Measurements from ENCODE around the gene ZNF746.
A peak's percentile ranks its signal among the peaks of the same experiment; 100 is the strongest.
"Not testable (repeated sequence)": the region's sequence is repeated elsewhere in the genome, so short reads cannot be mapped to it uniquely, and the experiment has no call there.

ZNF746 gene

DNA sequence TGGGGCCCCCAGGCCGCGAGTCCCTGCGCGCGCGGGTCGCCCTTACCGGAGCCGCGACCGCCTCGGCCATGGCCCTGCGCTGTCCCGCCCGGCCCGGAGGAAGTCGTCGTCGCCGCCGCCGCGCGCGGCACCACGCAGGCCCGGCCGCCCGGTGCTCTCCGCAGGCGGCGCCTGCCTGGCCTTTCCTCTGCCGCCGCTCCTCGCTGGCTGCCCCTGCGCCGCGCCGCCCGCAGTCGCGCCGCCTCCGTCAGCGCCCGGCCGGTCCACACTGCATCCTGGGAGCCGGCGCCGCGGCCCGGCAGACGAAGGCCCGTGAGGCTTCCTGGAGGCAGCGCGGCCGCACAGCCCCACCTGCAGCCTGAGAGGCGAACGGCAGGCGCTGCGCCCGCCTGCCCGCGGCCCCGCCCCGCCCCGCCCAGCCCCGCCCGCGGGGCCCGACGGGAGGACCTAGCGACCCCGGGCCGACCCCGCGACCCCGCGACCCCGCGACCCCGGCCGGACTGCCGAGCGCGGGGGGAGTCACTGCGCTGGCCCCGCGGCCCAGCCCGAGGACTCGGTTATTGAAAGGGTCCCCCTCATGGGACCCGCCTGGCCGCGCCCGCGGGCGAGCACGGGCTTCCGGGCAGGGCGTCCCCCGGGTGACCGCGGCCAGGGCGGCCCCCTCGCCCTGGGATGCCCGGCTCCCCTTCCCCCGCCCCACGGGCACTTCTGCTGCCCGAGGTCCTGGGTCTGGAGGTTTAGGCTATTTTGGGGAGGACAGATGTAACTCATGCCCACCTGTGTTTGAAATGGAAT, at the start of gene ZNF746:
Gene ZNF746 (minus strand): TSS at position 343 of the 795 bp plus-strand sequence. CDS start 273 bp downstream, at position 70.
- DNase-seq, result peak; percentile 67

DNA sequence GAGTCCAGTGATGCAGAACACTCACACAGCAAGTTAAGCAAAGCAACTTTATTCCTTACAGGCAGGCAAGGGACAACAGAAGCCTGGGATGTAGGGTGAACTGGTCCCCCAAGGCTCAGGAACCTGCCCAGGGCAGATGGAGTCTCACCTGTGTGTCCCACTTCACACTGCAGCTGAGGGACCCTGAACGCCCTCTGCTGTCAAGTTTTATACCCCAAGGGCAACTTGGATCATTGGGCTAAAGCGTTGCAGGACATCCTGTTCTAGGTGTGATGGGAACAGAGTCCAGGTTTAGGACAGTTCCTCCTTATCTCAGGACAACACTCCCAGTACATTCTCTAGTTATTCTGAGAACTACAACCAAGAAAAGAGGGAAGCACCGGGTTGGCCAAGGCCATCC, 49.5 kb upstream of the ZNF746 start:
- DNase-seq, result no peak

DNA sequence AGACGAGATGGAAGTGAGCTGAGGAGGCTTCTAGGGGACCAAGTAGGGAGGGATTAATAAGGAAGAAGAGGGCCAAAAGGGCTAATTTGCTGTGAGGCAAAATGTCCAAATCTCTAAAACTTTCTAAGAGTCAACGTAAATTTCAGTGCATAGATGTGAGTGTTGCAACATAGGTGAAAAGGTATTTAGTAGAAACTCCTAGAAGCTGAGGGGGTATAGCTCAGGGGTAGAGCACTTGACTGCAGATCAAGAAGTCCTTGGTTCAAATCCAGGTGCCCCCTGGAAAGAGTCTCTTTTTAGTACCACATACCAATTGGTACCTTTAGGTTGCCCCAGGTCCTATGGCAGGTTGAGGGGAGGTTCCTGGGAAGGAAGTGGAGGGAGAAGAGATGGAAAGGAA, 48.7 kb upstream of the ZNF746 start:
- no peak for DNase-seq

DNA sequence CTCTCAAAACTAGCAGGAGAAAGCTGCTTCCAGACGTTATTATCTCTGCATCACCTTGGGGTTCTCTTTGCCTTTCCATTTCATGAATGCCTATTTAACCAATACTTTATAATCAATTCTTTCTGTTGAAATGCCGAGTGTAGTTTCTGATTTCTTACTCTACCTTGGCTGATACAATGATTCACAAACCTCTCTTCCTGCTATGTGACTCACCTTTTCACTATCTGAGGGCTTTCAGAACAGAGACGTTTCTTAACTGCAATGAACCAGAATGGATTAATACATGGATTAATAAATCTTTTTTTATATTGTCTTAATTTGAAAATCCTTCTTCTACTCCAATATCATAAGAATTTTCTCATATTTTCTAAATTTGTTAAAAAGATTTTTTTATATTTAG, 46.4 kb upstream of the ZNF746 start:
- no peak for DNase-seq

DNA sequence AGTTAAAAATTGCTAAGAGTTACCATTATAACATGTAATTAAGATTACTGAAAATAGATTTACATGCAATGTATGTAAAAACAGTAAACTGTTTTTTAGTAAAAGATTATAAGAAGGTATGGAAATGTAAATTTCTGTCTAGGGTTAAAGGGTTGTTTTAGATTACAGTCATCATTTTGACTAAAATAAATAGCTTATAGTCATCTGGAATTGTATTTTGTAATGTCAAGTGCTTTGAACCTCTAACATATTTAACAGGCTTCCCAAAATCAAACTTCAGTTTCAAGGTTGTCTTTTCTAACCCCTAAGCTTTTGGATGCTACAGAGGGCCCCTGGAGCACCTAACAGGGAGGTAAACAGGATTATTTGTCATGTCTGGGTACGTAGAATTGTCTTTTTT, 35.0 kb upstream of the ZNF746 start:
- no peak for DNase-seq

DNA sequence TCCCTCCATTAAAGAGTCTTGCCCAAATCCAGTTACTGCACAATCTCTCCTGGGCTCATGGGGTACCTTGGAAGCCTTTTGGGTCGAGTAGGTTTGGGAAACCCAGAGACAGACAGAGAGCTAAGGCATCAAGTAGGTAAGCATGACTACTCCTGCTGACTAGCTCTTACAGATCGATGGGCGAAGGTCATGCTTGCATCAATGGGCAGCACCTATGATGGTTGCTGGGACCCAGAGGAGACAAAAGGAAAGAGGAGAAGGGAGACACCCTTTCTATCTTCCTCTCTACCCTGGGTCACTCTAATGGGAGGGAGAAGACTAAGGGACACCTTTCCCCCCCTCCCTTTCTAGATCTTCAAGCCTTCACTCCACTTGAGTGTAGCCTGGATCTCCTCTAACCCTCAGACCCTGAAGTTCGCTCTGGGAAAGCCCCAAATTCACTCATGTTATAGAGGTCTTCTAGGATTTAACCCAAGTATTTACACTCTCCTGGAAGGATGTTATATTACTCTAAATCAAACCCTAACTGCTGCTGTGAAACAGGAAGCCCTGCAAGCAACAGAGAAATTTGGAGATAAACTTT, 31.6 kb upstream of the ZNF746 start:
- DNase-seq, result no peak

DNA sequence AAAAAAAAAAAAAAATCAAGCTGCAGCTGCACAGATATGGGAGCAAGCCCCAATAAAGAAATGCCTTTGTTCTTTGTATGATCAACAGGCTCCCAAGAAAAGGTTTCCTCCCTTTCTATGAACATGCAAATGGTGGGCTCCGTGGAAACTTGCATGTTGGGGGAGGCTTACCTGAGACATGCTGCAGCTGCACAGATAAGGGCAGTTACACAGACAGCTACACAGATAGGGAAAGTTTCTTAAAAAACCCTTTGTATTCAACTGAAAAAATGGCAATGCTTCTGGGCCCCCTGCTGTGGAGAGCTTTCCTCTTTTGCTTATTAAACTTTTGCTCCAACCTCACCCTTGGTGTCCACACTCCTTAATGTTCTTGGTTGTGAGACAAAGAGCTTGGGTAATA, 29.8 kb upstream of the ZNF746 start:
- DNase-seq, result no peak

DNA sequence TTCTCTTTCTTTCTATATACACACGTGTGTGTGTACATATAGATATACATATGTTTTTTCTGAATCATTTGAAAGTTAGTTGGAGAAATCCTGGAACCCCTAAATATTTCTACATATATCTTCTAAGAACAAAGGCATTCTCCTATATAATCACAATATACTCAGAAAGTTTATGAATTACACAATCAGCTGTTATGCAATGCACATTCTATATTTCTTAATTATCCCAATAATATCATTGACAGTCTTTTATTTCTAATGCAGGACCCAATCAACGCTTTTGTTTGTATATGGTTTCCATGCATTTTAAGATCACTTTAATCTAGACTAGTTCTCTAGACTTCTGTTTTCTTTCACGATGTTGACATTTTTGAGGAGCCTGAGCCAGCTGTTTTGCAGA, 27.7 kb upstream of the ZNF746 start:
- DNase-seq, result no peak

DNA sequence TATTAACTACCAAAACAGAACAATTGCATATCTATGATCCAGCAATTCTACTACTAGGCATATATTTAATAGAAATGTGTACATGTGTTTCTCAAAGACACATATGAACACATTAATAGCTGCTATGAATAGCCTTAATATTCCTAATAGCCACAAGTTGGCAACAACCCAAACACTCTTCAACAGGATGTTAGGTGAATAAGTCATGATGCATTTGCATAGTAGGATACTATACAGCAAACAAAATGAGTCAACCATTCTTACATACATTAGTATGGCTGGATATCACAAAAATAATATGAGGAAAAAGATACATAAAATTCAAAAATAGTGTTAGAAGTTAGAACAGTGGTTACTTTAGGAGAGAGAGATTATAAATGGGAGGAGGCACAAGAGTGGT, 26.8 kb upstream of the ZNF746 start:
- no peak for DNase-seq

DNA sequence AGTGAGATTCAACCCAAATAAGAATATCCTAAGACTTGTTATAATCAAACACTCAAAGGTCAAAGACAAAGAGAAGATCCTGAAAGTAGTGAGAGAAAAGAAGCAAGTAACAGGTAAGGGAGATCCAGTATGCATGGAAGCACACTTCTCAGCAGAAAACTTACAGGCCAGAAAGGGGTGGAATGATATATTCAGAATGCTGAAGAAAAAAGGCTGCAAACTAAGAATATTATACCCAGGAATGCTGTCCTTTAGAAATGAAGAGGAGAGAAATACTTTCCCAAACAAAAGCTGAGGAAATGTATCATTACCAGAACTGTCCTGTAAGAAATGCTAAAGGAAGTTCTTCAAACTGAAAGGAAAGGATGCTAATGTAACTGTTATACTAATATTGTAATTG, 12.6 kb upstream of the ZNF746 start:
- no peak for DNase-seq

DNA sequence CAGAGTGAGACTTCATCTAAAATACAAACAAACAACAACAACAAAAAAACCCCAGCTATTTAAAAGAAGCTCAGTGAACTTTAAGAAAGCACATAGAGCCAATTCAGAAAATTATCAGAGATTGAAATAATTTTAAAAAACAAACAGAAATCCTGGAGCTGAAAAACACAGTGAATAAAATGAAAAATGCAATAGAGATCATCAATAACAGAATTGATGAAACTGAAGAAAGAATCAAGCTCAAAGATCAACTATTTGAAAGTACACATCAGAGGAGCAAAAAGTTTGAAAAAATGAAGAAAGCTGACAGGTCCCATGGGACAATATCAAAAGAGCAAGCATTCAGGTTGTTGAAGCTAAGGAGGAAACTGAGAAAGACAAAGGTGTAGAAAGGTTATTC, 12.2 kb upstream of the ZNF746 start:
- DNase-seq, result no peak

DNA sequence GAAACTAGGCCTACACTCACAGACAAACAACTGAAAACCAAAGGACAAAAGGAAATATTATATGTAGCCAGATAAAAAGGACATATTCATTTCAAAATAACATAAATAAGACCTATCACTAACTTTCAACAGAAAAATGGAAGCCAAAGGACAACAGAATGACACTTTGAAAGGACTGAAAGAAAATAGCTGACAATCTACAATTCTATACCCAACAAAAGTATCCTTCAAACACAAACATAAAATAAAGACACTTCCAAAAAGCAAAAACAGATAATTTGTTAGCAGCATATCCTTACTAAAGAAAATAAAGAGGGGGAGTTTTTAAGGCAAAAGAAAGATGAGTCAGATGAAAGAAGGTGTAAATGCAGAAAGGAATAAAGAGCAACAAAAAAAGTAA, 7.9 kb upstream of the ZNF746 start:
- no peak for DNase-seq

DNA sequence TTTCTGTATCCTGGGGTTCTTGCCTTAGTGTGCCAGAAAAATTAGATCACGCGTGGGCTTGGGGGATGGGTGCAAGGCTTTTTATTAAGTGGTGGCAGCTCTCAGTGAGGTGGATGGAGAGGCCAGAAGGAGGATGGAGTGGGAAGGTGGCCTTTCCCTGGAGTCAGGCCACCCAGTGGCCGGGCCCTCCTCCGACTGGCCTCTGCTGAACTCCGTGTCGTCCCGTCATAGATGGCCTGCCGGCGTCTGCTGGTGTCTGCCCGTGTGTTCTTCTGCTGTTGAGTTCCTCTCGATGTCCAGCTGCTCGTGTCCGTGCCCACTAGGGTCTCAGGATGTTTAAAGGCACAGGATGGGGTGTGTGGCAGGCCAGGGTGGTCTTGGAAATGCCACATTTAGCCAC, 4.0 kb upstream of the ZNF746 start:
- DNase-seq, result no peak

DNA sequence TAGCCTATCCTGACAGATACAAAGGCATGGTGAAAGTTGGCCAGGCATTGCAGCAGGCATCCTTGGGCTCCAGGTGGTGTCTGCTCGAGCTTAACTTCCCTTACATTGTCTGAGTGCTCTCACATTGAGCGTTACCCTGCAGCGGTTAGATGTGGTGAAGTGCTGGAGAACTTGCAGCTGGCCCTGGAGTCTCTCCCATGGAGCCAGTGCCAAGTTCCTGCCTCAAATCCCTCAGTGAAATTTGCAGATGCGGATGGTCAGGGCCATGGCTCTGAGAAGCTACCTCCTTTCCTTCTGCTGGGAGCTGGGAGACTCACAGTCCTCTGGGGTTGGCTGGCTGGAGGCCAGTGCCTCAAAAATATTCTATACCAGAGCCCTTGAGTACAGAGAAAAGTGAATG, 3.3 kb upstream of the ZNF746 start:
- DNase-seq, result no peak

DNA sequence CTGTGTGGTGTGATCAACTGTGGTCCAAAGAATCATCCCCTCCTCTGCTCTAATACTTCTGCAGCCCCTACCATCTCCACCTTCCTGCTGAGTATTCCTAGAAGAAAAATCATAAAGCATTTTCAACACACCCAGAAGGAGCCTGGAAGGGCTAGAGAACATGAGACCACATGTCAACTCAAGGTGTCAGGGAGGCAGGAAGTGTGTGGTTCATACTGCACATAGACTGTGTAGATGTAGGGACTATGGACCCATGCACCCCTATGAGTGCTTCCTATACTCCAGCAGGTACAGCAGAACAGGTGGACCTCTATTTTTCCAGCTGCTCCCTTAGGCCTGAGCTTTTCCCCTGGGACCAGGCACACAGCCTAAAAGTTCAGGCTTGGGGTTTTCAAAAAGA, 2.6 kb upstream of the ZNF746 start:
- no peak for DNase-seq

DNA sequence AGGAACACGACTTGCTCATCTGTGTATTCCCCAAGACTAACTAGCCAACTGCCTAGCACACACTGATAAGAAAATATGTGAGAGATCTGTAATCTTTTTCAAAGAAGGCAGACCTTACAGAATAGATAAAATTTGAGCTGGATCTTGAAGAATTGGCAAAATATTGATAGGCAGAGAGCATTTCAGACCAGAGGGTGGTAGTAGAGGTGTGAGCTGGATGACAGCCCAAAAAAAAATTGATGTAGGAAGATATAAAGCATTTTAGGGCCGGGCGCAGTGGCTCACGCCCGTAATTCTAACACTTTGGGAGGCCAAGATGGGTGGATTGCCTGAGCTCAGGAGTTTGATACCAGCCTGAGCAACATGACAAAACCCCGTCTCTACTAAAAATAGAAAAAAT, 1.2 kb upstream of the ZNF746 start:
- no peak for DNase-seq

DNA sequence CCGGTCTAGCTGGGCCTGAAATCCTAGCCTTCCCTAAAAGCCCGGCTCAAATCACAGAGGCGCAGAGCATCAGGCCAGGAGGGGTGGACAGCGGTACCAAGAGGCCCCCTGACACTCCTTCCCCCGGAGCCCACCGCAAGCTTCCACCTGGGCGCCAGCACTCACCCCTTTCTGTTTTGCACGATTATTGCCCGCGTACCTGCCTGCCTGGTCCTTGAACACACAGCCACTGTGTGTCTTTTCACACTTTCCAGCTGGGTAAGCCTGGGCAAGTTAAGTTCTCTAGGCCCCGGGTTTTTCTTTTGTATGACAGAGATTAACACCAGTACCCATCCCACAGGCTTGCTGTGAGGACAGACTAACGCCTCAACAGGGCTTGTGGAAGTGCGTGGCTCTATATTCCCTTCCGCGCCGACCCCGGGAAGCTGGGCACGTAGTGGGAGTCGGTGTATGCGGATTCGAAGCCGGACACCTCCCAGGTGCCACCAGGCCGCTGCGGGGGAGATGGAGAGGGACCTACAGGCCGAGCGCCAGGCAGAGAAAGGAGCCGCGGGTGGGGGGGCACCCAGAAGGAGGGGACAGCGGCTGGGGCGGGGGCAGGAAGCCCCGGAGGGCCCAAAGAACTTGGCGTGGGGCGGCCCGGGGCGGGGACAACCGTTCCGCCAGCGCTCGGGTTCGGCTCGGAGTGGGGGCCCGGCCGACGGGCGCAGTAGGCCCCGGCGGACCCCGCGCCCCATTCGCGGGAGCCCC, 792 bp downstream of the ZNF746 start:
- DNase-seq, result peak; percentile 24

DNA sequence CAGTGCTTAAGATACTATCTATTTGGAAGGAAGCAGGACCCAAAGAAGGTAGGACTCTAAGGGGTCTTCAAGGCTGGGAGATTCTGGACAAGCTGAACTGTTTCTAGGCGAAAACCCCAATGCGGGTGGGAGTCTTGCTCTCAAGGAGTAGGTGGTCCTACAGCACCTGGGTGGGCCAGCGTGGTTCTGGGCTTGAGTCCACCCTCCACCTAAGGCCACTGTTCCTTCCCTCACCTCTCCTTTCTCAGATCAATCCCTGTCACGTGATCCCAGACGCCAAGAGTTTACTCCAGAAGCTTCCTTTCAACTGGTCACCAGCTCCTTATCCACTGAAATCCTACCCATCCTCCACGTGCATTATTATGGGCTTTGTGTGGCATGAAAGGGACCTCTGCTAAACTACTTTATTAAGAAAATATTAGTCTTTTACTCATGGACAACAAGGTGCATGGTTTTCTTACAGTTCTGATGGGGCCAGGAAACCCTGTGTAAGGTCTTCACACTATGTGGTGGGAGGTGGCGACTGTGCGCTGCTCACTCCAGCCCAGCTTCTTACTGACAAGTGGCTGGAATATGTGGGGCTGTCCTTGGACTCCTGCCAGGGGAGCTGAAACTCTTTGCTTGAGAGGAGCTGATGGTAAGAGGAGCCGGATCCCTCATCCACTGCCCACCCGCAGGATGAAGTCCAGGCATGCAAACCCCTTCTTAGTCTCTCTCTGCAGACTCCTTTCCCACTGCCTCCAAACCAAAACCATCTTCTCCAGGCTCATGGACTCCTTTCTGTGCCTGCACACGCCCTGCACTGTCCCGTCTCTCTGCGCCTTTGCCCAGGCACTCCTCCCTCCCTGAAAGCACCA, 1.6 kb downstream of the ZNF746 start:
- peak; percentile 33 for DNase-seq

DNA sequence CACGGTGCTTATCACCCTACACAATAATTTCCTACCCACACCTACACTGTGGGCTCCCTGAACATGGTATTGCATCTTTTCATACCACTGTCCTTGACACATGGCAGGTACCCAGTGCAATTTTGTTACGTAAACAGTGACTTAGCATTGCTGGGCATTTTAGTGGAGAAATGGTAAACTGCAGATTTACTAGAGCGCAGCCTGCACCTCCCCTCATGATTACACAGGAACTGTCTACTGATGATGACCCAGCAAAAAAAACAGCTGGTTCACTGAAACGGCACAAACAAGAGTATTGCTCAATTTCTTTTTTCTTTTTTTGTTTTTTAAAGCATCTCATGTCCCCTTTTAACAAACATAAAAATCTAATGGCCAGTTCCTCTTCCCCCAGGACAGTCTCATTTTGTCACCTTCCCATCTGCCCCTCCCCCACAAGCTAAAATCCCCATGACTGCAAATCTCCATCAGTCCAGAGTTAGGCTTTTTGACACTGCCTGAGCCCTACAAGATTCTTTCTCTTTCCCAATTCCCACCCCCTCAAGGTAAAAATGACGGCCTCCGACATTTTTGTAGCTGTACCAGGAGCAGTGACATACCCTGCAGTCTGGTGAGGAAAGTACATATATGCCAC, 2.8 kb downstream of the ZNF746 start:
- DNase-seq, result no peak

DNA sequence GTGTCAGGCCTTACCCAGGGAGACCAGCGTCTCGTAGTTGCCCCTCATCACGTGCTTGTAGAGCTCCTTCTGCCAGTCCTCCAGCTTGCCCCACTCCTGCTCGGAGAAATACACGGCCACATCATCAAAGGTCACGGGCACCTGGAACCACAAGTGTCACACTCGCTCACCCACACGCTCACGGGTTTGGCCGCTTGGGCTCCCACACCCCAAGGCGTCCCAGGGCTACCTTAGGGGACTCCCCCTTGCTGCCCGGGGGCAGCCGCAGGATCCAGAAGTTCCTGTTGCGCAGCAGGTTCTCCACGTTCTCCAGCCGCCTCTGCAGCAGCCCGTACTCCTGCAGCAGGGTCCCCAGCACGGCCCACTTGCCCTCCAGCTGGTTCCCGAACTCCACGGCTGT, 3.6 kb downstream of the ZNF746 start:
- DNase-seq, result not testable (repeated sequence)

DNA sequence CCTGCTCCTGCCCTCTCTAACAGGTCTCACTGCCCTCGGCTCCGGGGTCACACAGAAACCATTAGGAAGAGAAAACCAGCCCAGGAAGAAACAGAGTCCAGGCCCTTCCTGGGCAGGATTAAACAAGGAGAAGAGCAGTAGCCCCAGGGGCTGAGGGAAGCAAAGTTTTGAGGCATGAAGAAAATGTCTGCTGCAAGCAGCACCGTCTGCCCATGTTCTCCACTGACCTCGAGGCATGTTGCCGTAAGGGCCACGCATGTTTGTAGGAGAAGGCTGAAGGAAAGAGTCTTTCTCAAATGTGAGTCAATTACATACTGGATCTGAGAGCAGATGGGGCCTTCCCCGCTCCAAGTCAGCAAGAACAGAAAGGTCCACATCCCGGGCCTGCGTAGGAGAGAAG, 4.2 kb downstream of the ZNF746 start:
- no peak for DNase-seq

DNA sequence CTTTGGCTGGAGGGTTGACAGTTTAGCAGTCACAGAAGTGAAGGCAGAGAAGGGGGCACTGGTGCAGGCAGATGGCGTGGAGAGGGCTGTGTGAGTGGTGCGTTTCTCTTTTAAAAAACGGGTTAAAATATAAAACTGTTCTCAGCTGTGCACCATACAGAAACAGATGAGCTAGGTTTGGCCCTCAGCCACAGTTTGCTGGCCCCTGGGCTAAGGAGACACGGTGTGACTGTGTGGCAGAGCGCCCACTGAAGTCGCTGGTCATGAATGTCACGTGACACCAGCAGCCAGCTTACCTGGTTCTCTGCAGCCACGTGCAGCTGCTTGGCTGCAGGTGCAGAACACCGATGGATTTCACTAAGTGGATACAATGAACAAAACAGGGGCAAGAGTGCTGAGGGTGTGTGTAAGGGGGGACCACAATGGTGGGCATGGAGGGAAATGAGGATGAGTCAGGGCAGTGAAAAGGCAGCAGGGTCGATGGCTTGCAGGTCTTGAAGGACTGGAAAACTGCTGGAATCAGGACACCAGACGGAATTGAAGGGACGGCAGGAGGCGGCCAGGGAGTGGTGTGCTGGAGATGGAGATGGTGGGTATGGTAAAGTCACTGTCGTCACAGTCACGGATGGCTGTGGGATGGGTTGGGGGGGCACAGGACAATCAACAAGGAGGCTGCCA, 7.4 kb downstream of the ZNF746 start:
- no peak for DNase-seq

Measured in NCI-H1092 treated with DMSO at 0.1 percent for 48 hours (cell line).